Measurements from ENCODE around the gene PRAC1.
A peak's percentile ranks its signal among the peaks of the same experiment; 100 is the strongest.
"Not testable (repeated sequence)": the region's sequence is repeated elsewhere in the genome, so short reads cannot be mapped to it uniquely, and the experiment has no call there.

PRAC1 gene

DNA sequence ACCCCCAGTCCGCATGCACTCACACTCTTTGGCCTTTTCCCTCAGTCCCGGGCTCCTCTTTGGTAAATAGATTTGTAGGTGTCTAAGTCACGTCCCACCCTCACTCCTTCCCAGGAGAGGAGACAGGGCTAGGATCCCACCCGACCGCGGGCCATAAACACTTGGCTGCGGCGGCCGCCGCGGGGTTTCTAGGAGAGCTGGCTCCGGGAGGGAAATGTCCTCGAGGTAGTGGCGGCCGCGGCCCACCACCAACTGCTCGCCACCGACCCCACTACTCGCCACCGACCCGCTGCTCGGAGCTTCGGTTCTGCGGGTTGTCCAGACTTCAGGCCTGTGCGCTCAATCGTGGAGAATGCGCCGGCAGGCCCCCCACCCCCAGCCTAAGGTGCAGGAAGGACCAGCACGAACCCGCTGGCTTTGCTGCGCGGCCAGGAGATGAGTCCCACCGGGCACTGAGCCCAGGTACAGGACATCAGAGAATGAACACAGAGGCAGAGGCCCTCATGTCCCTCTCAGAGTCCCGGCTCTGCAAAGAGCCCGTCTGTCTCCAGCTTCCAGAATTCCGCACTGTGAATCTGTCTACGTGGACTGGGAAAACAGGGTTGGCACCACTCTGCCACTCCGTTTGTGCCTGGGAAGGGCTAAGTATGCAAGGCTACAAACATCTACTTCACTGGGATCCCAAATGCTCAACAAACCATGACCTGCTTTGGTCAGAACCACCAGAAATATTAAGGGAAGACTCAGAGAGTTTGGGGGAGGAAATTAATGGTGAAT lies 3.2 kb upstream of the PRAC1 start:
- DNase-seq, result no peak

DNA sequence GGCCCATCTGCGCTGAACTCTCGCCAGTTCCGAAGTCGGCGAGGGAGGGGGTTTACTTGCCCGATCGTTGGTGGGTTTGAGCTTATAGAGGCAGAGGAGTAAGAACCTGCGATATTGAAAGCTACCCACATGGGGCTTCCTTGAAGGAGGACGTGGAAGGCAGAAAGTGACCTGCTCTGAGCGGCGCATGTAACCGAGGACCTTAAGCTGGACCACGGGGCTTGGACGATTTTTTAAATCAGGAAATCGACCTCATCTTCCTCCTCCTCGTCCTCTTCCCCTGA lies 2.6 kb upstream of the PRAC1 start:
- no peak for DNase-seq

DNA sequence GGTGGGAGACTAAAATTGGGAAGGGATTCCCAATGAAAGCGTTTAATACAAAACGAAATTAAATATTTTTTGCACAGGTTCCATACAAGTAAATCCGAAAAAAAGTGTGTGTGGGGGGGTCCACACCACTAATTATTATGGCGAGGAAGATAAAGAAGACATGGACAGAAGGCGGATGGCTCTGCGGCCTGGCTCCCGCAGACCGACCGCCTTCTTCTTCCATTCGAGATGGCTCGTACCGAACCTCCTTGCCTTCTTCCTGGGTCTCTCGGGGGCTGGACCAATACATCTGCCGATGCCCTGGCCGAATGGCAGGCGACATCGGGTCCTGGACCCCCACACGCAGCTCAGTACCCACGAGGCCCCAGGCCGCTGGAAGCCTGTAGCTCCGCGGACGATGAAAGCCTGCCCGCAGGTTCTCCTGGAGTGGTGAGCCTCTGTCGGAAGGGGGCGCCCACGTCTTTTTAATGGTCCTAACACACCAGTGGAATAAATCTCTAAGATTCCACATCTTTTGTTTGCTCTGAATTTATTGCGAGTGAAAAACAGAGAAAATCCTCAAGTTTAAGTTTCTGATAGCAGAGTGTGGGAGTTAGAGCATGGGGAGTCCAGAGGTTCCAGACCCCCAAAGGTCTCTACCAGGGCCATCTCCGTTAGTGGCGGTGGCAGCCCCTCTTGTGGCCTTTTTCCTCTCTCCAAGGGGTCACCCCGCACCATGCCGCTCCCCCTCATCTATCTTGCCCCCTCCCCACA lies 2.1 kb upstream of the PRAC1 start:
- peak; percentile 33 for DNase-seq

DNA sequence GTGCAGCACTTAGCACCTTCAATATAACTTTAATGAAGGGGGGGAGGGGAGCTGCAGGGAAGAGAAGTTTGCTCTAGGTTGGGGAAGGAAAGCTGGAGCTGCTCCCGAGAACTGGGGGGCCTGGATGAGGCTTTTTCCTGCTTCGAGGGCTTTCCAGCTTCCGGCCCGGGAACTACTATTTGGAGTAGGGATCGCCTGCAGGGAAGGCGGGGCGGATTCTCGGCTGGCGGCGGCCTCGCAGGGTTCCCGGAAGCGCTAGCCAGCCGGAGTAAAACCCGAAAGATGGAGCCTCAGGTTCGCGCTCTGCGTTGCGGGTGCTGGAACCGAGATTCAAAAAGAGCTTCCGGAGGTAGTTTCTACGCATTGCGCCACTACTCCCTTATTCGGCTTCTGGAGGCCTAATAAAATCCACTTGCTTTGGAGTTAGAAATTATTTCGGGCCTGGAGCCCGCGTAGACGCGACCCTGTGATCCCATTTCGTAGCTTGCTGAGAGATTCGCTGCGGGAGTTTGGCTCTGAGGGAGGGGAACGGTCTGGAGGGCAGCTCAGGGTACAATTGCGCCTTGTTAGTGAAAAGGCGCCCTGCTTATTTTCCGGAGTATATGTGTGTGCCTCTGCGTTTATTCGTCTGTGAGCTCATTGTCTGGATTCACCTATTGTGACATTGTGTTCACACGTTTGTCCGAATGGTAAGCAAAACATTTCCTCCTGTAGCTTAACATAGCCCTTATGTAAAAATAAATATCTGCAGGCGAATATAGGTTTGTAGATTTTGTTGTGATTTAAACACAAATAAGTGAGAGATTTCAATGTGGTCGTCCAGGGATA lies 1.3 kb upstream of the PRAC1 start:
- no peak for DNase-seq

DNA sequence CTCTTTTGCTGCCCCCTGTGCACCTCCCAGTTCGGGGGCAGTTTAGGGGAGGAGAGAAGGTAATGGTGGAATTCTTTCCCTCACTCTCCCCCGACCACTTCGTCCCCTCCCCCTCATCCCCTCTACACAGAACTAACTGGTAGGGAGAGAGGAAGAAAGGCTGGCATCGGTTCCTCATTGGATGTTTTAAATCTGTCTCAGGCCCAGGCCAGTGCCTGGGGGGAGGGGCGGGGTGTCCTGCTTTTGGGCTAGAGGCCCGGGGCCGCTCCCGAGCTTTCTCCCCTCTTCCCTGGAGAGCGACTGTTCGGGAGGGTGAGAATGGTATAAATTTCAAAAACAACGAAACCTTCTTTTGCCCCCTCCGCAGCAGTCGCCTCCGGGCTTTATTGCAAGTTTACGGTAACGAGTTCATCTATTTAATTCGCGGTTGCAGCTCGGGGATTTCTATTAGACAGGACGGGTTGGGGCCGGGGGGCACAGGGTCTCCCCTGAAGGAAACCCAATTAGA lies 651 bp upstream of the PRAC1 start, which contains the start of gene PRAC2:
PRAC2 (plus strand) TSS at position 271 of the 508 bp plus-strand sequence. CDS start 1,226 bp downstream, outside the sequence.
- DNase-seq, result no peak

DNA sequence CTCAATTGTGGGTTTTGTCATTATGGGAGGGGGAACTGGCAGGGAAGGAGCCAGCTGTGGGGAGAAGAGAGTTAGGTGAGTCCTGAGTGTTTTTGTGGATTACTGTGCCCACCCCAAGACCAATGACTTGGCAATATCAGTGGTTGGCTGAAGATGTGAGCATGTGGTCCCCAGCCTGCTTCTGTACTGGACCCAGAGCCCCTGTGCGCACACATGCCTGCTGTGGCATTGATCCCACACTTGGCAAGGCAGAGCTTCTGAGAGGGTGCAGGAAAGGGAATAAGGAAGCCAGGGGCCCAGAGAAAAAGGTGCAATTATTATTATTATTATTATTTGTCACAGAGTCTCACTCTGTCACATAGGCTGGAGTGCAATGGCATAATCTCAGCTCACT lies 1.3 kb downstream of the PRAC1 start:
- DNase-seq, result no peak

DNA sequence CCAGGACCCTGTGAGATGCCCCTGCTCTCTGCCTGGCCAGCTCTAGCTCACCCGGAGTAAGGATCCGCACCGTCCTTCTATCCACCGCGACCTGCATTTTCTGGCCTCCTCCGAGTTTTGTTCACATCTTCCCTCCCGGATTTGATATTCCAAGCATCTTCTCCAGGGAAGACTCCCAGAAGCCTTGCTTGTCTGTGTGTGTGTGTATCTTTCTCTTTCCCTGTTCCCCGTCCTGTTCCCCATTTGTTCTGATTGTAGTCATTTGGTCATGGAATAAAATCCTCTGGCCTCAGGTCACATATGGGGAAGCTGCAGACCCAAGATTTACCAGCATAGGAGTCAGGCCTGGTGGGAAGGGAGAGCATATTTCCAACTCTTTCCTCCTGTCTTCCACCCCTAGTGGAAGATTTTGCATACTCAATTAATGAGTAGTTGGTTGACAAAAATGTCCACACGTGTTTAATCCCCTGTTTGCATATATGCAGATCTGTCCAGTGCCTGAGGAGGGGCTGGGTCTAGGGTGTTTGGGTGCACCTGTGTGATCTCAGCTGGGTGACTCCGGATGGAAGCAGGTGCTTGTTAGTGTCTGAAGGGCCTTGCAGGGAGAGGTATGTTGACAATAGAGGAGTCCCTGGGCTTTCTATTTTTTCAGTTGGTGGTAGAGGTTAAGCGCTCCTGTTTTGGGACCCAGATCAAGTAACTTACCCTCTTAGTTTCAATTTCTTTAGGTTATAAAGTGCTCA lies 1.9 kb downstream of the PRAC1 start:
- no peak for DNase-seq

DNA sequence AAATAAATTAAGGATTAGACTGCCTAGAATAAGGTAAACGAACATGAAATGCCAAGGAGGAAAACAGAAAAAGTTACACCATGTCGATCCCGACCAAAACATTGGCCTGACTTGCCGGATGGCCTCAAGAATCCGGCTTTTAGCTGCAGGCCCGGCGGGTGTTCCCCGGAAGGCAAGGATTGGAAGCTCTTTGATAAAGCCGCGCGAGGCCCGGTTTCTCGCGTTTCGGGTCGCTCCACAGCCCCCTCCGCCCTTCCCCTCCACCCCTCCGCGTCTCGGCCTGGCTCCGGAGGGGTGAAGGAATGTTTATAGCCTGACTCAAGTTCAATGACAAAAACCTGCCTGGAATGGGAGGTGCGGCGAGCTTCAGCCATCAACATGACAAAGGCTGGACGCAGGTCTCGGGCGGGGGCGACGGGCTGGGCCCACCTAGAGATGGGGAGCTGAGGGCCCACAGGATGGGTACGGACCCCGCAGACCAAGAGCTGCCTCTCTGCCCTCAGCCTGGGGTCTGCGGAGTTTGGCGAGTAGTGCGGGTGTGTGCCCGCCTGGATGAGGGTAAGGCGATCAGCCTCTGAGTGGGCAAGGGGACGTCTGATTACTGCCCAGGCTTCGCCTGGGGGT lies 2.6 kb downstream of the PRAC1 start:
- DNase-seq, result no peak

DNA sequence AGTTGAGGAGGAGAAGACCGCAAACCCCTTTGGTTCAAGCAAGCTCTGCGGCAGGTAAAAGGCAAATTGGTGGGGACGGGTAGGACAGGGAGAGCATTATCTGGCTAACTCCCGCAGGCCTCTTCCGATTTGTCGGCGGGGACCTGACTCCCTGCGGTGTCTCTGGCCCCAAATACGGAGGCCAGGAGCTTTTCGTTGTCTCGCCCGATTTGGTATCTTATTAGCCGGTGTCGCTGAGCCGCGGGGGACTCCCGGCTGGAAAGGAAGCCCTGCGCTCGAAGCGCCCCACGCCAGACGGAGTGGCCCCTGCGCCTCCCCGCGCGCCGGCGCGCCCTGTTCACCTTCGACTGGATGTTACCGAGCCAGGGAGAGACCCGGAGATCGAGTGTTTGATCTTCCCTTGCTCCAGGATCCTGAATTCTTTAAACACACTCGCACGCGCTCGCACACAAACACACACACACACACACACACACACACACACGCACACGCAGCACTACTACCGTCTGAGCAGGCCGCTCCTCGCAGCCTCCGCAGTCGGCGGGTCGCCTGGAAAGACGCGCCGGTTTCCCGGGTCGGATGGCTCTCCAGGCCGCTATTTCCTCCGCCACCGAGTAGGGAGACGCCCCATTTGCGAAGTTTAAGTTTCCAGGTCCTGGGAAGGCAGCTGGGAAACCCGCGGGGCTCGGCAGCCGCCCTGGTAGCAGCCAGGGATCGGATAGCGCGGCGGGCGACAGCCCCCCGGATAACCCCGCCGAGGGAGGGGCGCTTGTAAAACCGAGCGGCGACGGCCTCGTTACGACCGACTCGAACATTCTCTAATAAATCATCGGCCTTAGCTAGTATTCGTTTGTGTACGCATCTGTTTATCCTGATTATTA lies 3.3 kb downstream of the PRAC1 start:
- no peak for DNase-seq

DNA sequence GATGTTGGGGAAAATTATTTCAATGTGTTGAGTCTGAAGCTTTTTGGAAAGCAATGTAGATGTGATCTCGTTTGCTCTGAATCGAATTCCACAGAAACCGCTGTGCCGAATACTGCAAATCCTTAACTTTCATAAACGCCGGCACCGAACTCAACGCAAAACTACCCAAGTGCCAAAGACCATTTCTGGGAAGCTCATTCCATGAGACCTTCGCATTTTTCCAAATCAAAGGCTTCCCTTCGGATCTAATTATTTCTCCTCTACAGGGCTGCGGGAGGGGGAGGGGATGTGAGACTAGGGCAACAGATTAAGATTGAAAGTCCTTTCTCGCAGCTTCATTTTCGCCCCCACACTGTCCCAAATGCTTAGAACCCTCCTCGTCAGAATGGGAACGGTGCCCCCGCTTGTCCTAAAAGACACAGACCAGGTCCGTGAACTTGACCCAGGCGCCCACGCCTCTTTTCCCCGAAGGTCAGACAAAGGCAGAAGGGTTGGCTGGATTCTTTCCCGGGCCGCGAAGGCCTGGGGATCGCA lies 4.0 kb downstream of the PRAC1 start:
- no peak for DNase-seq

DNA sequence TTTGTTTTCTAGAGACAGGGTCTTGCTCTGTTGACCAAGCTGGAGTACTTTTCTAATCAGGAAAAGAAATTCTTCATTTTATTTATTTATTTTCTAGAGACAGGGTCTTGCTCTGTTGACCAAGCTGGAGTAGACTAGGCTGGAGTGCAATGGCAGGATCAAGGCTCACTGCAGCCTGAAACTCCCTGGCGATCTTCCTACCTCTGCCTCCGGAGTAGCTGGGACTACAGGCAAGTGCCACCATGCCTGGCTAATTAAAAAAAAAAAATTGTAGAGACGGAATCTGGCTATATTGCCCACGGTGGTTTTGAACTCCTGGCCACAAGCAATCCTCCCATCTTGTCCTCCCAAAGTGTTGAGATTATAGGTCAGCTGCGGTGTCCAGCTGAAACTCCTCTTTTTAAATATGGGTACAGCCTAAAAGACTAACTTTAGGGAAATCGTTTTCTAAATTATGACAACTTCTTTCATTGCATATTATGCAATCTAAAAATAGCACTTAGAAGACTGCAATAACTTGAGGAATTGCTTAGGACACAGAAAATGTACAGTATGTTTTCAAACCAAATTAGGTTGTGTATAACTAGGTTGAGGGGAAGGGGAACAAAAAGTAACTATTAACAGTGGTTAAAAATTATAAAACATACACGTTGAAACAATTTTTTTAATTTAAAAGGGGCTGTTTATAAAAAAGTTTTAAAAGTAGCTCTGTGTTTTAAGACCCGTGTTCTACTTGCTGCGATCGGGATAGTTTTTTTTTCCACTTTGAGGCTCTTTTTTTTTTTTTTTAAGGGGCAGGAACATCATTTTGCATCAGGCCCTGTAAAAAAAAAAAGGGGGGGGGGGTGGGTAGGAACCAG lies 4.7 kb downstream of the PRAC1 start:
- DNase-seq, result no peak

DNA sequence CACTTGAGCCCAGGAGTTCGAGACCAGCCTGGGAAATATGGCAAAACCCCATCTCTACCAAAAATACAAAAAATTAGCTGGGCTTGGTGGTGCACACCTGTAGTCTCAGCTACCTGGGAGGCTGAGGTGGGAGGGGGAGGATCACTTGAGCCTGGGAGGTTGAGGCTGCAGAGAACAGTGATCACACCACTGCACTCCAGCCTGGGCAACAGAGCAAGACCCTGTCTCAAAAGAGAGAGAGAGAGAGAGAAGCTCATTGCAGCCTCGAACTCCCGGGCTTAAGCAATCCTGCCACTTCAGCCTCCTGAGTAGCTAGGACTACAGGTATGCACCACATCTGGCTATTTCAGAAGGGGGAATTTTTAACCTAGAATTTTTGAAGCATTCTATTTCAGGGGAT lies 5.8 kb downstream of the PRAC1 start:
- DNase-seq, result not testable (repeated sequence)

DNA sequence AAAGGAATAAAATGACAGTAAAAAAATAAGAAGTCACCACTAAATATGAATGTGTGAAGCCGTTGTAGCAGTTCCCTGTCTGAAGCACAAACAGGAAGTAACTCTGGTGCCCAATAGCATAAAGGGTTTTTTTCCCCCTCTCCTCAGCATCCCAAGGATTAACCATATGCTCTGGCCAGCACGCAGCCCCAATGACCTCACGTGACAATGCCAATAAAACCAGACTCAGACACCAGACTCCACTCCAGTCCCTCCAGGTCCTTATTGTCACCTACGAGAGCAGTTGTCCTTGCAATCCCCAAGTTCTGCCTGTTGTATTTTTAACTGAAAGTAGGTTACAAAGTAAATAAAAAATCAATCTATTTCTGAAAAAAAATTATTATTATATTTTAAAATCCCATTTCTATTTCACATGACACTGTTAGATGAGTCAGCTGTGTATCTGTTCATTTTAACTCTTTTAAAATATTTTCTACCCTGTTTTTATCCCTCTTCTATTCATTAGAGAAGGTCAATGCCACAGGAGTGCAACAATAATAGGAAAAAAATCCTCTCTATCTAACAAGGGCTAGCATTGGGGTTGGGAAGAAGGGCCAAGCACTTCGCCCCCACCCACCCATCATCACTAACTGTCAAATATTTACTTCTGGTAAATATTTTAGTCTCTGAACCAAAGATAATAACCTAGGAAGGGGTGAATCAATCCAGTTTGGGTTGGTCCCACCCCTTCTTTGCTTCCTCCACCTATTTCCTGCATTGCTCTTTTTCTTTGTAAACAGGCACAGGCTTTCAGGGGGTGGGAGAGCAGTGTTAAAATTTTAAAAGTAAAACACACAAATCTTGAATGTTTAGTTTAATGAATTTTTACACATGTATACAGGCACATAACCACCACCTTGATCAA lies 6.6 kb downstream of the PRAC1 start:
- DNase-seq, result no peak

DNA sequence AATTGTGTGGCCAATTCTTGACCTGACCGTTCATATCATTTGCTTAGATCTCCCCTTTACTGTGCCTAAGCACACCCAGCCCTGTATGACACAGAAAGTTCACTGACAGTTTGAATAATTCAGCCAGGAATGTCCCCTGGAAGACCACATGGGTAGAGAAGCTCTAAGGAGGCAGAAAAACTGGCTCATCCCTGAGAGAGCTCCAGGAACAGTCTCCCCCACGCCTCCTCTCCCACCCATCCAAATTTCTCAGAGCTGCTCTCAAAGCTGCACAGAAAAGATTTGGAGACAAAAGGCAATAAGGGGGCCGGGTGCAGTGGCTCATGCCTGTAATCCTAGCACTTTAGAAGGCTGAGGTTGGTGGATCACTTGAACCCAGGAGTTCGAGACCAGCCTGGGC lies 11.2 kb downstream of the PRAC1 start:
- DNase-seq, result no peak

DNA sequence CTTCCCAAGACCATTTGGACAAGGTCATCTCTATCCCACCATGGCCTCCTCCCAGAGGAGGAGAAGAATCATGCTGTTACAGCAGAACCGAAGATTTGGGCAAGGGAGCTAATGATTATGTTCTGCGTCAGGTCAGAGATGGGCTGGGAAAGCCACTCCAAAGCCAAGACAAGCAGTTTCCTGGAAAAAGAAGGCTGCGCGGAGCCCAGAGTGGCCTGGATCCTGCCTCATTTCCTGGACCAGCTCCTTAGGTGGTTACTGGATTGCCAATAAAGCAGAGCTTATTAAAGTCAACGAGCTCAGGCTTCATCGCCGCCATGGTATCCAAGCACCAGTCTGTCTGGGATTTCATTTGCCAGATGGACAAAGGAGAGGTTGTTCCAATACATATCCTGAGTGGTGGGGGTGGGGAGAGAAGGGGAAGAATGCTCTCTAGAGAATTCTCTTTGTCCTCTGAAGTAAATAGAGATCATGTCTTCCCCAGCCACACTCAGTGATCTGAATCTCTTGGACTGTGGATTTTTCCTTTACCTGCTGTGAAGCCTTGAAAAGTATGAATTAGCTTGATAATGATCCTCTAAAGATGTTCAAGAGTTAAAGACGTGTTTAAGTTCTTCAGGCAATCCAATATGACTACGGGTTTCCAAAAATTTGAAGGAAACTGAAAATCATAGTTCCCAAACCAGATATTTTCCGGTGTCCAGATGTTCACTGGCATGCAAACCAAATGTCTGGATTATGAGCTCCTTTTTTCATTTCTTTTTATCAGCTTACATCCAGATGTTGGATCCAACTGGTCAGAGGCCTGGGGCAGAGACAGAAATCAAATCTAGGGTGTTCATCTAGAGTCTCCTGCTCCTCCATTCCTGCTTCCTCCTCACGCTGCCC lies 17.7 kb downstream of the PRAC1 start:
- DNase-seq, result no peak

DNA sequence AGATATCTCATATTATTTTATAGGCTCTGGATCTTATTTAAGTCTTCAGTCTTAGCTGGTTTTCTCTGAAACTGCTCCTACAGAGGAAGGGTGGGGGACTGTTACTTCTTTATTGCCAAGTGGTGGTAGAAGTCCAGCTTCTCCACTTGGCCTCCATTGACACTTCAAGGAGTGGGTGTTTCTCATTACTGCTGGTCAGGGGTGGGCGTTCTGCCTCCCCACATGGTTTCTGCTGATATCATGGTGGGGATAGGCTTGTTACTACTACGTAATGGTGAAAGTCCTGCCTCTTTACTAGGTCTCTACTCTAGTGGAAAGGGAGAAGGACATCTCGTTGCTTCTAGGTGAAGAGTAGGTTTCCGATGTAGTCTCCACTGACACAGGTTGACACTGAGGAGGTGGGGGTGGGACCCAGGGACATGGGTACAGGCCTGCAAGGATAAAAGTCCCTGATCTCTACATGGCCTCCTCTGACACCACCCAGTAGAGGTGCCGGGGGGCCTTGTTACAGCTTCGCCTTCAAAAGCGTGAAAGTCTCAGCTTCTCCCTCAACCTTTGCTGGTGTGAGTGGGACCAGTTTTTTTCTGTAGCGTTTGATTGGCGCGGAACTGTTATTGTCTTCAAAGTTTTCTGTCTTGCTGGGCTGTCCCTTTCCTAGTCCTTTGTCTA lies 20.3 kb downstream of the PRAC1 start:
- DNase-seq, result no peak

DNA sequence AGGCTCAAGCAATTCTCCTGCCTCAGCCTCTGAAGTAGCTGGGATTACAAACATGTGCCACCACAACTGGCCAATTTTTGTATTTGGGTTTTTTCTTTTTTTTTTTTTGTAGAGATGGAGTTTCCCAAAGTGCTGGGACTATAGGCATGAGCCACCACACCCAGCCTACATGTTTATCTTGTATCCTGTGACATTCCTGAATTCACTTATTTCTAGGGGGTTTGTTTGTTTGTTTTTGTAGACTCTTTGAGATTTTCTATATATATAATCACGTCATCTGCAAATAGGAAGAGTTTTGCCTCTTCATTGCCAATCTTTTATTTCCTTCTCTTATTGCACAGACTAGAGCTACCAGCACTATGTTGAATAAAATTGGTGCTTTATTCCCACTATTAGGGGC lies 29.1 kb downstream of the PRAC1 start:
- DNase-seq, result no peak
